H1 (cell line): Measurements from ENCODE around the gene MYO5A. TPM values are rescaled to one million over a fixed set of nuclear protein-coding genes. Genes with fewer than 3 reads are reported as not detected.

Source experiments
- BACH1 ChIP-seq: IDR thresholded peaks from 2 replicates; pipeline ENCODE4 v1.6.1; 2012; ENCODE audit warnings: low read length, improper control_type of control experiment
- CREB1 ChIP-seq: IDR thresholded peaks from 2 replicates; pipeline ENCODE4 v1.6.1; 2012; ENCODE audit warnings: inconsistent platforms
- KDM5A ChIP-seq: fragments of 200-600 bp; IDR thresholded peaks from 2 replicates; pipeline ENCODE4 v1.7.1; 2012; ENCODE audit warnings: mild to moderate bottlenecking, low read length, inconsistent platforms, mixed read lengths
- SAP30 ChIP-seq: fragments of 300-600 bp; sonication (generic); IDR thresholded peaks from 2 replicates; pipeline ENCODE4 v1.7.1; 2012; ENCODE audit warnings: low read length, moderate library complexity, mild to moderate bottlenecking, inconsistent platforms; ENCODE audit not compliant: insufficient read depth, insufficient replicate concordance
- TAF7 ChIP-seq: optimal IDR thresholded peaks from 2 replicates; pipeline ENCODE3; 2011; ENCODE audit warnings: low read depth, mild to moderate bottlenecking, inconsistent platforms, low read length, moderate library complexity, borderline replicate concordance
- polyA plus RNA-seq, 7 experiments: library from polyadenylated mRNA; depleted of rRNA in 3 of 7; stranded (reverse) in 5 of 7; unstranded in 2 of 7; fragments of >200 nt in 5 of 7; fragments of 200-250 nt in 2 of 7; gene quantifications; 1 replicate in 5 of 7; 2 replicates in 1 of 7; 4 replicates in 1 of 7; pipeline versions ENCODE4 v1.2.1 to v1.2.3, GENCODE V29; 2011 to 2013; ENCODE audit warnings: missing spikeins in 2 of 7, mixed read lengths in 2 of 7
- total RNA-seq: library from RNA; stranded (reverse); fragmentation: NEBNext Ultra II Directional; extraction: Animal tissue kit (Norgen Biotek cat#: 25700); gene quantifications from 2 replicates; pipeline ENCODE4 v1.2.1, GENCODE V29; 2021

The MYO5A gene
- total and polyA plus RNA-seq, 2 of the 8 experiments (the other 6 are each of a cell fraction or from before 2014, with no cell fraction given) = 11.4 to 24.7 TPM

GRCh38 chr15:52295421-52296001 is 233.2 kb downstream of the MYO5A start, which contains the start of gene MYO5C (continued):
- TF ChIP-seq TAF7 (peak; percentile 42), KDM5A (no peak), BACH1 (no peak), CREB1 (no peak), SAP30 (no peak)
- TF ChIP-seq, all 59 proteins: peak for 12
